ENCODE measurements around the gene SRGAP3.

DNA sequence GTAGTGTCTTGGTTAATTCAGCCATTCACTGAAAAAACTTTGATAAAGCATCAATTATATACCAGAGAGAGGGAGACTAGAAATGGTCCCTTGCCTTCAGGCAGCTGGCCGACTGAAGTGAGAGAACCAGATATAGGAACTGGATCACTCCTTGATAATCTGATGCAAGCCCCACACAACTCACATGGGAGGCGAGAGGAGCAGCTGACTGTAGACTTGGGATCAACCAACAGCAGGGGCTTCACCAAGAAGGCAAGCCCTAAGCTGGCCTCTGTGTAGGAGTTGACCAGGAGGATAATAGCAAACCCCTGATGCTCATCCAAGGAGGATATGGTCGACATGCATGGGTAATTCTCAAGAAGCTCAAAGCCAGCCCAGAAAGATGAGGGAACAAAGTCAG is 133.1 kb downstream of the SRGAP3 start:
- TF ChIP-seq, protein P1, sequence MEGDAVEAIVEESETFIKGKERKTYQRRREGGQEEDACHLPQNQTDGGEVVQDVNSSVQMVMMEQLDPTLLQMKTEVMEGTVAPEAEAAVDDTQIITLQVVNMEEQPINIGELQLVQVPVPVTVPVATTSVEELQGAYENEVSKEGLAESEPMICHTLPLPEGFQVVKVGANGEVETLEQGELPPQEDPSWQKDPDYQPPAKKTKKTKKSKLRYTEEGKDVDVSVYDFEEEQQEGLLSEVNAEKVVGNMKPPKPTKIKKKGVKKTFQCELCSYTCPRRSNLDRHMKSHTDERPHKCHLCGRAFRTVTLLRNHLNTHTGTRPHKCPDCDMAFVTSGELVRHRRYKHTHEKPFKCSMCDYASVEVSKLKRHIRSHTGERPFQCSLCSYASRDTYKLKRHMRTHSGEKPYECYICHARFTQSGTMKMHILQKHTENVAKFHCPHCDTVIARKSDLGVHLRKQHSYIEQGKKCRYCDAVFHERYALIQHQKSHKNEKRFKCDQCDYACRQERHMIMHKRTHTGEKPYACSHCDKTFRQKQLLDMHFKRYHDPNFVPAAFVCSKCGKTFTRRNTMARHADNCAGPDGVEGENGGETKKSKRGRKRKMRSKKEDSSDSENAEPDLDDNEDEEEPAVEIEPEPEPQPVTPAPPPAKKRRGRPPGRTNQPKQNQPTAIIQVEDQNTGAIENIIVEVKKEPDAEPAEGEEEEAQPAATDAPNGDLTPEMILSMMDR (IDR thresholded peaks at IDR 0.05), result no peak
- TF ChIP-seq POLR2AphosphoS5 (IDR thresholded peaks at IDR 0.05) (no peak), POLR2A (IDR thresholded peaks at IDR 0.05) (no peak), EP300 (IDR thresholded peaks at IDR 0.05) (no peak)
